Gastroesophageal sphincter (tissue), 3 donors: ENCODE measurements around the gene DIP2C.

ENCODE experiments used
- CTCF ChIP-seq, 4 experiments: fragments of 200-600 bp in 2 of 4; fragments of 450-650 bp in 2 of 4; sonication (generic) in 1 of 4; IDR thresholded peaks; one replicate each; pipeline ENCODE4 v1.5.1; 2017 to 2019; ENCODE audit warnings: antibody characterized with exemption in 4 of 4, mild to moderate bottlenecking in 2 of 4, moderate library complexity in 2 of 4
- POLR2A ChIP-seq, 2 donors: fragments of 450-650 bp; IDR thresholded peaks; one replicate each; pipeline ENCODE4 v1.6.1; 2017; ENCODE audit warnings: antibody characterized with exemption in 2 of 2, mild to moderate bottlenecking in 2 of 2, moderate library complexity in 1 of 2

GRCh38 chr10:504806-505205 lies 184.7 kb downstream of the DIP2C start:
- TF ChIP-seq CTCF (IDR thresholded peaks at IDR 0.05) (no peak), POLR2A (IDR thresholded peaks at IDR 0.05) (no peak)
